ENCODE measurements around the gene PLA2G5.

GRCh38 chr1:20079661-20080305, 9.8 kb downstream of the PLA2G5 start:
- TF ChIP-seq CTCF (IDR thresholded peaks at IDR 0.05; ENCODE audit: low read length) (no peak), EZH2 (IDR thresholded peaks at IDR 0.05; ENCODE audit: borderline replicate concordance, low read length) (no peak)

All from OCI-LY1 (cell line).